Retina (tissue), 1 donor: Measurements from ENCODE around the gene MCM3.

Experiments used
- DNase-seq: peaks from one replicate; pipeline ENCODE4 v3.0.0-alpha.2; 2016

The MCM3 gene

GRCh38 chr6:52301326-52301725 is 16.8 kb upstream of the MCM3 start:
- no peak for DNase-seq

- DNase-seq, result no peak
Observed at GRCh38 chr6:52300489-52300931, 16.0 kb upstream of the MCM3 start.

- DNase-seq, result no peak
Observed at GRCh38 chr6:52299653-52300052, 15.1 kb upstream of the MCM3 start.

- DNase-seq, result no peak
Observed at GRCh38 chr6:52297433-52297832, 12.9 kb upstream of the MCM3 start.

GRCh38 chr6:52293067-52293466 is 8.5 kb upstream of the MCM3 start:
- no peak for DNase-seq

GRCh38 chr6:52288841-52289240 is 4.3 kb upstream of the MCM3 start:
- DNase-seq, result no peak

- DNase-seq, result no peak
Observed at GRCh38 chr6:52288216-52288615, 3.7 kb upstream of the MCM3 start.

GRCh38 chr6:52286798-52287432 is 2.4 kb upstream of the MCM3 start:
- DNase-seq, result peak; percentile 19

- DNase-seq, result no peak
Observed at GRCh38 chr6:52285177-52286068, 881 bp upstream of the MCM3 start.

GRCh38 chr6:52284131-52284459 is 447 bp downstream of the MCM3 start:
- DNase-seq, result no peak

- no peak for DNase-seq
Observed at GRCh38 chr6:52283111-52283510, 1.4 kb downstream of the MCM3 start.

GRCh38 chr6:52276130-52276529 is 8.4 kb downstream of the MCM3 start:
- DNase-seq, result no peak

- DNase-seq, result no peak
Observed at GRCh38 chr6:52271852-52272460, 12.6 kb downstream of the MCM3 start.

GRCh38 chr6:52263709-52264540 is 20.6 kb downstream of the MCM3 start:
- peak; percentile 69 for DNase-seq

GRCh38 chr6:52262620-52263344 is 21.8 kb downstream of the MCM3 start:
- DNase-seq, result no peak

GRCh38 chr6:52261229-52261628 is 23.3 kb downstream of the MCM3 start:
- DNase-seq, result no peak

- DNase-seq, result no peak
Observed at GRCh38 chr6:52260634-52261033, 23.9 kb downstream of the MCM3 start.

- DNase-seq, result no peak
Observed at GRCh38 chr6:52255434-52255833, 29.1 kb downstream of the MCM3 start.

- DNase-seq, result no peak
Observed at GRCh38 chr6:52254731-52255378, 29.7 kb downstream of the MCM3 start.

GRCh38 chr6:52253494-52253893 is 31.0 kb downstream of the MCM3 start:
- no peak for DNase-seq

- no peak for DNase-seq
Observed at GRCh38 chr6:52251113-52251512, 33.4 kb downstream of the MCM3 start.

- DNase-seq, result no peak
Observed at GRCh38 chr6:52249078-52249477, 35.5 kb downstream of the MCM3 start.
